Sigmoid colon (tissue), 4 donors: Measurements from ENCODE around the gene GPR17.

Source experiments
- EP300 ChIP-seq, 4 donors: sonication (generic); formaldehyde crosslinking; IDR thresholded peaks; one replicate each; pipeline ENCODE4 v1.6.1; 2017; ENCODE audit warnings: antibody characterized with exemption in 4 of 4
- TF ChIP-seq, protein P1 (sequence below), 4 experiments: fragments of 450-650 bp in 3 of 4; fragments of 200-600 bp in 1 of 4; IDR thresholded peaks; one replicate each; pipeline ENCODE4 v1.5.1; 2016 to 2019; ENCODE audit warnings: antibody characterized with exemption in 4 of 4, mild to moderate bottlenecking in 3 of 4, moderate library complexity in 2 of 4

GRCh38 chr2:127654084-127654837, 8.3 kb downstream of the GPR17 start:
- TF ChIP-seq, protein P1, sequence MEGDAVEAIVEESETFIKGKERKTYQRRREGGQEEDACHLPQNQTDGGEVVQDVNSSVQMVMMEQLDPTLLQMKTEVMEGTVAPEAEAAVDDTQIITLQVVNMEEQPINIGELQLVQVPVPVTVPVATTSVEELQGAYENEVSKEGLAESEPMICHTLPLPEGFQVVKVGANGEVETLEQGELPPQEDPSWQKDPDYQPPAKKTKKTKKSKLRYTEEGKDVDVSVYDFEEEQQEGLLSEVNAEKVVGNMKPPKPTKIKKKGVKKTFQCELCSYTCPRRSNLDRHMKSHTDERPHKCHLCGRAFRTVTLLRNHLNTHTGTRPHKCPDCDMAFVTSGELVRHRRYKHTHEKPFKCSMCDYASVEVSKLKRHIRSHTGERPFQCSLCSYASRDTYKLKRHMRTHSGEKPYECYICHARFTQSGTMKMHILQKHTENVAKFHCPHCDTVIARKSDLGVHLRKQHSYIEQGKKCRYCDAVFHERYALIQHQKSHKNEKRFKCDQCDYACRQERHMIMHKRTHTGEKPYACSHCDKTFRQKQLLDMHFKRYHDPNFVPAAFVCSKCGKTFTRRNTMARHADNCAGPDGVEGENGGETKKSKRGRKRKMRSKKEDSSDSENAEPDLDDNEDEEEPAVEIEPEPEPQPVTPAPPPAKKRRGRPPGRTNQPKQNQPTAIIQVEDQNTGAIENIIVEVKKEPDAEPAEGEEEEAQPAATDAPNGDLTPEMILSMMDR (IDR thresholded peaks at IDR 0.05) = no peak
- TF ChIP-seq EP300 (IDR thresholded peaks at IDR 0.05) = no peak
